K562 (cell line): ENCODE results near the gene NDOR1. TPM values are rescaled to one million over a fixed set of nuclear protein-coding genes. Genes with fewer than 3 reads are reported as not detected.
A peak's percentile ranks its signal among the peaks of the same experiment; 100 is the strongest.

ENCODE experiments used
- ATF7 ChIP-seq: fragments of 450-650 bp; IDR thresholded peaks from 2 replicates; pipeline ENCODE4 v1.7.1; 2014; ENCODE audit warnings: mild to moderate bottlenecking, moderate library complexity
- BMI1 ChIP-seq: fragments of 150-350 bp; IDR thresholded peaks from 2 replicates; pipeline ENCODE4 v1.6.1; 2014; ENCODE audit warnings: low read length
- BRF2 ChIP-seq: IDR thresholded peaks from 3 replicates; pipeline ENCODE4 v1.6.1; 2011; ENCODE audit warnings: borderline replicate concordance, mild to moderate bottlenecking; ENCODE audit not compliant: insufficient read length, insufficient read depth
- CBFA2T2 ChIP-seq: fragments of 450-650 bp; conservative IDR thresholded peaks from 2 replicates; pipeline ENCODE4 v1.6.1; 2017; ENCODE audit warnings: mild to moderate bottlenecking
- HNRNPH1 ChIP-seq: fragments of 200-400 bp; formaldehyde crosslinking; optimal IDR thresholded peaks from 2 replicates; pipeline ENCODE3; 2017; ENCODE audit warnings: low read depth, mild to moderate bottlenecking, low read length, moderate library complexity
- KAT8 ChIP-seq: fragments of 450-650 bp; IDR thresholded peaks from 2 replicates; pipeline ENCODE4 v1.6.1; 2016; ENCODE audit warnings: low read depth, mild to moderate bottlenecking
- MCM5 ChIP-seq: fragments of 450-650 bp; IDR thresholded peaks from 2 replicates; pipeline ENCODE4 v1.6.1; 2016; ENCODE audit warnings: low read depth
- MITF ChIP-seq: IDR thresholded peaks from 2 replicates; pipeline ENCODE4 v1.6.1; 2014; ENCODE audit warnings: antibody characterized with exemption
- POLR3G ChIP-seq: IDR thresholded peaks from 2 replicates; pipeline ENCODE4 v1.6.1; 2011; ENCODE audit not compliant: insufficient read length, insufficient replicate concordance; ENCODE audit errors: extremely low read depth
- RREB1 ChIP-seq: fragments of 250-450 bp; sonication (Bioruptor Pico); IDR thresholded peaks from 2 replicates; pipeline ENCODE4 v1.4.0; 2020
- SAP30 ChIP-seq: fragments of 200-600 bp; sonication (generic); IDR thresholded peaks from 2 replicates; pipeline ENCODE4 v1.6.1; 2012; ENCODE audit warnings: borderline replicate concordance, low read depth, mild to moderate bottlenecking, moderate library complexity, low read length, control low read depth, inconsistent platforms; ENCODE audit not compliant: insufficient read depth, poor library complexity, severe bottlenecking
- SOX6 ChIP-seq: fragments of 450-650 bp; IDR thresholded peaks from 2 replicates; pipeline ENCODE4 v1.6.1; 2014; ENCODE audit warnings: mild to moderate bottlenecking
- STAT5B ChIP-seq: fragments of 250-450 bp; sonication (Bioruptor Pico); IDR thresholded peaks from 2 replicates; pipeline ENCODE4 v1.8.0; 2021; ENCODE audit warnings: mild to moderate bottlenecking, inconsistent platforms
- TAF1 ChIP-seq: IDR thresholded peaks from 2 replicates; pipeline ENCODE4 v1.6.1; 2011; ENCODE audit warnings: mild to moderate bottlenecking, low read length, moderate library complexity; ENCODE audit not compliant: insufficient read depth, control insufficient read depth, severe bottlenecking; ENCODE audit errors: extremely low read depth
- TFE3 ChIP-seq: fragments of 450-650 bp; formaldehyde crosslinking; IDR thresholded peaks from 2 replicates; pipeline ENCODE4 v1.4.0; 2020; ENCODE audit warnings: mild to moderate bottlenecking, mixed read lengths
- ZBTB7A ChIP-seq: IDR thresholded peaks from 2 replicates; pipeline ENCODE4 v1.6.1; 2011; ENCODE audit warnings: low read depth, mild to moderate bottlenecking, low read length, moderate library complexity, borderline replicate concordance; ENCODE audit not compliant: control insufficient read depth
- ZC3H11A ChIP-seq: IDR thresholded peaks from 2 replicates; pipeline ENCODE4 v1.6.1; 2012; ENCODE audit warnings: low read depth, low read length, improper control_type of control experiment
- ZFP30 ChIP-seq: fragments of 250-450 bp; sonication (Bioruptor Pico); IDR thresholded peaks from 2 replicates; pipeline ENCODE4 v1.8.0; 2022; ENCODE audit warnings: moderate library complexity, mild to moderate bottlenecking, inconsistent platforms, borderline replicate concordance
- ZFX ChIP-seq: sonication (generic); formaldehyde crosslinking; IDR thresholded peaks from 2 replicates; pipeline ENCODE4 v1.8.0; 2022; ENCODE audit warnings: mild to moderate bottlenecking, missing genetic modification reagents, moderate library complexity
- polyA plus RNA-seq, 8 experiments: library from polyadenylated mRNA; depleted of rRNA in 4 of 8; stranded (reverse) in 5 of 8; unstranded in 3 of 8; fragments of >200 nt; fragmentation: Nextera tagmentation in 2 of 8; fragmentation: Illumina TruSeq in 1 of 8; extraction: Ambion mirVana in 2 of 8; extraction: Trizol in 1 of 8; gene quantifications; 2 replicates each; pipeline versions ENCODE4 v1.2.1 to v1.2.3, GENCODE V29; 2011 to 2014; ENCODE audit warnings: inconsistent platforms in 1 of 8, missing spikeins in 1 of 8
- total RNA-seq, 7 experiments: library from RNA; depleted of rRNA in 6 of 7; stranded (reverse); fragments of >200 nt in 6 of 7; fragmentation: Illumina TruSeq in 2 of 7; extraction: Trizol in 2 of 7; gene quantifications; 2 replicates each; pipeline versions ENCODE4 v1.2.1 to v1.2.3, GENCODE V29; 2011 to 2021; ENCODE audit warnings: low replicate concordance in 1 of 7

The NDOR1 gene
- total and polyA plus RNA-seq, 9 of the 15 experiments (the other 6 are each of a cell fraction or from before 2014, with no cell fraction given), result 0.06 to 36.9 (median 6.9) TPM

GRCh38 chr9:137240318-137240840 is 34.9 kb downstream of the NDOR1 start (continued):
- no peak for TF ChIP-seq TAF1
- TF ChIP-seq MITF, result peak; percentile 33; the same call in 1 of the 2 replicates
- no peak for TF ChIP-seq POLR3G
- TF ChIP-seq ZFP30 (CRISPR knock-in tag), result no peak
- TF ChIP-seq MCM5, result no peak
- no peak for TF ChIP-seq STAT5B
- peak; percentile 14; the same call in 1 of the 2 replicates for TF ChIP-seq TFE3
- TF ChIP-seq HNRNPH1, result no peak
- peak; percentile 71; the same call in 1 of the 2 replicates for TF ChIP-seq ATF7
- TF ChIP-seq CBFA2T2, result no peak
- no peak for TF ChIP-seq ZC3H11A
- peak; percentile 95 for TF ChIP-seq ZFX (CRISPR knock-in tag)
- TF ChIP-seq SOX6, result peak; percentile 58
- no peak for TF ChIP-seq BRF2
- TF ChIP-seq RREB1 (CRISPR knock-in tag), result peak; percentile 86; the same call in 1 of the 2 replicates
- no peak for TF ChIP-seq KAT8
- TF ChIP-seq ZBTB7A, result peak; percentile 97
- TF ChIP-seq BMI1, result no peak
- peak; percentile 69 for TF ChIP-seq SAP30
